AG10803 (cell line): ENCODE results near the gene RNASET2.
"Not testable (repeated sequence)": the region's sequence is repeated elsewhere in the genome, so short reads cannot be mapped to it uniquely, and the experiment has no call there.

ENCODE experiments used
- DNase-seq: peaks from one replicate; pipeline ENCODE4 v3.0.0; 2010; ENCODE audit warnings: low read depth
- H3K4me3 ChIP-seq: 2 replicates; pipeline ENCODE4 v1.5.1; 2011; ENCODE audit warnings: mild to moderate bottlenecking, low read length, control low read depth
- TF ChIP-seq, protein P1 (sequence below): conservative IDR thresholded peaks from 2 replicates; pipeline ENCODE4 v1.5.1; 2011; ENCODE audit warnings: mild to moderate bottlenecking, low read length, control low read depth, inconsistent platforms

Gene RNASET2

DNA sequence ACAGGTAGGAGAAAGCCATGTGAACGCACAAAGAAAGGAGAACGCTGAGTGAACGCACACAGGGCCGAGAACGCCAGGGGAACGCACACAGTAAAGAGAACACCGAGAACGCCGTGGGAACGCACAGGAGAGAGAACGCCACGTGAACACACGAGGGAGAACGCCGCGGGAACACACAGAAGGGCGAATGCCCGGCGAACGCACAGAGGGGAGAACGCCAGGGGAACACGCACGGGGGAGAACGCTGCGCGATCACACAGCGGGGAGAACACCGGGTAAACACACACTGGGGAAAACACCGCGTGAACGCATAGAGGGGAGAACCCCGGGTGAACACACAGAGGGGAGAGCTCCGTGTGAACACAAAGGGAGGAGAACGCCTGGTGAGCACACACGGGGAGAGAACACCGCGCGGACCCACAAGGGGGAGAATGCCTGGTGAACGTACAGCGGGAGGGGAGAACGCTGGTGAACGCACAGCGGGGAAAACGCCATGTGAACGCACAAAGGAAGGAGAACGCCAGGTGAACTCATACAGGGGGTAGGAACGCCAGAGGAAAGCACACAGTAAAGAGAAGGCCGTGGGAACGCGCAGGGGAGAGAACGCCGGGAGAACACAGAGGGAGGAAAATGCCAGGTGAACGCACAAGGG, 55.3 kb downstream of the RNASET2 start:
- TF ChIP-seq, protein P1, sequence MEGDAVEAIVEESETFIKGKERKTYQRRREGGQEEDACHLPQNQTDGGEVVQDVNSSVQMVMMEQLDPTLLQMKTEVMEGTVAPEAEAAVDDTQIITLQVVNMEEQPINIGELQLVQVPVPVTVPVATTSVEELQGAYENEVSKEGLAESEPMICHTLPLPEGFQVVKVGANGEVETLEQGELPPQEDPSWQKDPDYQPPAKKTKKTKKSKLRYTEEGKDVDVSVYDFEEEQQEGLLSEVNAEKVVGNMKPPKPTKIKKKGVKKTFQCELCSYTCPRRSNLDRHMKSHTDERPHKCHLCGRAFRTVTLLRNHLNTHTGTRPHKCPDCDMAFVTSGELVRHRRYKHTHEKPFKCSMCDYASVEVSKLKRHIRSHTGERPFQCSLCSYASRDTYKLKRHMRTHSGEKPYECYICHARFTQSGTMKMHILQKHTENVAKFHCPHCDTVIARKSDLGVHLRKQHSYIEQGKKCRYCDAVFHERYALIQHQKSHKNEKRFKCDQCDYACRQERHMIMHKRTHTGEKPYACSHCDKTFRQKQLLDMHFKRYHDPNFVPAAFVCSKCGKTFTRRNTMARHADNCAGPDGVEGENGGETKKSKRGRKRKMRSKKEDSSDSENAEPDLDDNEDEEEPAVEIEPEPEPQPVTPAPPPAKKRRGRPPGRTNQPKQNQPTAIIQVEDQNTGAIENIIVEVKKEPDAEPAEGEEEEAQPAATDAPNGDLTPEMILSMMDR = no peak
- H3K4me3 ChIP-seq = no peak overlapping the region
- DNase-seq = no peak

DNA sequence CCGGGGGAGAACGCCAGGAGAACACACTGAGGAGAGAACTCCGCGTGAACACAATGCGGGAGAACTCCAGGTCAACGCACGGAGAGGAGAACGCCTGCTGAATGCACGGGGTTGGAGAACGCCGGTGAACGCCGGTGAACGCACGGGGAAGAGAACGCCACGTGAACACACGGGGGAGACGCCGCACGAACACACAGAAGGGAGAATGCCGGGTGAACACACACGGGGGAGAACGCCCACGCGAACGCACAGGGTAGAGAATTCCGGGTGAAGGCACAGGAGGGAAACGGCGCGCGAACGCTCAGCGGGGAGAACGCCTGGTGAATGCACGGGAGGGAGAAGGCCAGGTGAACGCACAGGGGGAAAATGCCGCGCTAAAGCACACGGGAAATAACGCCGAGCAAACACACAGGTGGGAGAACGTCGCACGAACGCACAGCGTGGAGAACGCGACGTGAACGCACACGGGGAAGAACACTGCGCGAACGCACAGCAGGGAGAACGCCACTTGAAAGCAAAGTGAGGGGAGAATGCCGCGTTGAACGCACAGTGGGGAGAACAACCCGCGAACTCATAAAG, 56.1 kb downstream of the RNASET2 start:
- TF ChIP-seq, protein P1 = no peak
- DNase-seq = no peak
- H3K4me3 ChIP-seq = no peak overlapping the region

DNA sequence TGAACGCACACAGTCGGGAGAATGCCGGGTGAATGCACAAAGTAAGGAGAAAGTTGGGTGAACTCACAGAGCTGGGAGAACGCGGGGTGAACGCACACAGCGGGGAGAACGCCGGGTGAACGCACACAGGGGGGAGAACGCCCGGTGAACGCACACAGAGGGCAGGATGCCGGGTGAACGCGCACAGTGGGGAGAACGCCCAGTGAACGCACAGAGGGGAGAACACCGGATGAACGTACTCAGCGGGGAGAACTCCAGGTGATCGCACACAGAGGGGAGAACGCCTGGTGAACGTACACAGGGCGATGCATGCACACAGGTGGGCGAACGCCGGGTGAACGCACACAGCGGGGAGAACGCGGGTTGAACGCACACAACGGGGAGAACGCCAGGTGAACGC, 57.4 kb downstream of the RNASET2 start:
- no peak for DNase-seq
- TF ChIP-seq, protein P1 = no peak
- no peak overlapping the region for H3K4me3 ChIP-seq

DNA sequence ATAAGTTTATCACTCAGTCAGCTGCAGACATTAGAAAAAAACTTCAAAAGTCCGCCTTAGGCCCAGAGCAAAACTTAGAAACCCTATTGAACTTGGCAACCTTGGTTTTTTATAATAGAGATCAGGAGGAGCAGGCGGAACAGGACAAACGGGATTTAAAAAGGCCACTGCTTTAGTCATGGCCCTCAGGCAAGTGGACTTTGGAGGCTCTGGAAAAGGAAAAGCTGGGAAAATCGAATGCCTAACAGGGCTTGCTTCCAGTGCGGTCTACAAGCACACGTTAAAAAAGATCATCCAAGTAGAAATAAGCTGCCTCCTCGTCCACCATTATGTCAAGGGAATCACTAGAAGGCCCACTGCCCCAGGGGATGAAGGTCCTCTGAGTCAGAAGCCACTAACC, 61.7 kb downstream of the RNASET2 start:
- not testable (repeated sequence) for H3K4me3 ChIP-seq, DNase-seq

DNA sequence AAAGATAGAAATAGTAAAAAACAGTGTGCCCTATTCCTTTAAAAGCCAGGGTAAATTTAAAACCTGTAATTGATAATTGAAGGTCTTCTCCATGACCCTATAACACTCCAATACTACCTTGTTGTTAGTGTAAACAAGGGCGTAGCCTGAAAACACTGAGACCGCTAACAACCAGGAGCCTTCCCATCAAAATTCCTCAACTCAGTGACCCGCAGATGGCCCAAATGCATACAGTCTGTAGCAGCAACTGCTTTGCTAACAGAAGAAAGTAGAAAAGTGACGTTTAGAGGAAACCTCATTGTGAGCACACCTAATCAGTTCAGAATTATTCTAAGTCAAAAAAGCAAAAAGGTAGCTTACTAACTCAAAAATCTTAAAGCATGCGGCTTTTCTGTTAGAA, 63.9 kb downstream of the RNASET2 start:
- not testable (repeated sequence) for H3K4me3 ChIP-seq, DNase-seq

DNA sequence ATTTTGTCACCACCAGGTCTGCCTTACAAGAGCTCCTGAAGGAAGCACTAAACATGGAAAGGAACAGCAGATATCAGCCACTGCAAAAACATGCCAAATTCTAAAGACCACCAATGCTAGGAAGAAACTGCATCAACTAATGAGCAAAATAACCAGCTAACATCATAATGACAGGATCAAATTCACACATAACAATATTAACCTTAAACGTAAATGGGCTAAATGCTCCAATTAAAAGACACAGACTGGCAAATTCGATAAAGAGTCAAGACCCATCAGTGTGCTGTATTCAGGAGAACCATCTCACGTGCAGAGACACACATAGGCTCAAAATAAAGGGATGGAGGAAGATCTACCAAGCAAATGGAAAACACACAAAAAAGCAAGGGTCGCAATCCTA, 69.6 kb downstream of the RNASET2 start:
- DNase-seq = not testable (repeated sequence)

DNA sequence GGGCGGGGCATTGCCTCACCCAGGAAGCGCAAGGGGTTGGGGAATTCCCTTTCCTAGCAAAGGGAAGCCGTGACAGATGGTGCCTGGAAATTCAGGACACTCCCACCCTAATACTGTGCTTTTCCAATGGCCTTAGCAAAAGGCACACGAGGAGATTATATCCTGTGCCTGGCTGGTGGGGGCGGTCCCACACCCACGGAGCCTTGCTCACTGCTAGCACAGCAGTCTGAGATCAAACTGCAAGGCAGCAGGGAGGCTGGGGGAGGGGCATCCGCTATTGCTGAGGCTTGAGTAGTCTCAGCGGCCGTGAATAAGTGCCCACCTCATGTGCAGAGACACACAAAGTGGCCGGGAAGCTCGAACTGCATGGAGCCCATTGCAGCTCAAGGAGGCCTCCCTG, 71.4 kb downstream of the RNASET2 start:
- not testable (repeated sequence) for DNase-seq, H3K4me3 ChIP-seq

More for the DNA sequence above, 69.6 kb downstream of the RNASET2 start:
- not testable (repeated sequence) for H3K4me3 ChIP-seq

DNA sequence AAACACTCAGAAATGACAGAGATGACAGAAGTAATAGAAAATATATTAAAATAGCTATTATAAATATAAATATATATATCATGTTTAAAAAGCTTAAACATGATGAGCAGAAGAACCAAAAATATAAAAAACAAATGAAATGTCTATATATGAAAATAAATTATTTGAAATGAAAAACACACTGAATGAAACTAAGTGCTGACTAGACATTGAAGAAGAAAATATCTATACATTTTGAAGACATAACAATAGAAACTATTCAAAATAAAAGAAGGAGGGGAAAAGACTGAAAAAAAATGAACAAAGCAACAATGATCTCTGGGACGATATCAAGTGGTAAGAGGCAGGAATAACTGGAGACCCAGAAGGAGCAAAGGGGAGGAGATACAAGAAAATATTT, 76.8 kb downstream of the RNASET2 start:
- no peak overlapping the region for H3K4me3 ChIP-seq
- TF ChIP-seq, protein P1 = no peak
- no peak for DNase-seq
